GM19324 (cell line): Measurements from ENCODE around the gene CHMP5.

Source experiments
- ATAC-seq: cut with Tn5 transposase; IDR thresholded peaks from one replicate; pipeline ENCODE4 v1.9.1; 2021; ENCODE audit warnings: mild to moderate bottlenecking, moderate library complexity; ENCODE audit not compliant: unreplicated experiment, low FRiP score

The CHMP5 gene

DNA sequence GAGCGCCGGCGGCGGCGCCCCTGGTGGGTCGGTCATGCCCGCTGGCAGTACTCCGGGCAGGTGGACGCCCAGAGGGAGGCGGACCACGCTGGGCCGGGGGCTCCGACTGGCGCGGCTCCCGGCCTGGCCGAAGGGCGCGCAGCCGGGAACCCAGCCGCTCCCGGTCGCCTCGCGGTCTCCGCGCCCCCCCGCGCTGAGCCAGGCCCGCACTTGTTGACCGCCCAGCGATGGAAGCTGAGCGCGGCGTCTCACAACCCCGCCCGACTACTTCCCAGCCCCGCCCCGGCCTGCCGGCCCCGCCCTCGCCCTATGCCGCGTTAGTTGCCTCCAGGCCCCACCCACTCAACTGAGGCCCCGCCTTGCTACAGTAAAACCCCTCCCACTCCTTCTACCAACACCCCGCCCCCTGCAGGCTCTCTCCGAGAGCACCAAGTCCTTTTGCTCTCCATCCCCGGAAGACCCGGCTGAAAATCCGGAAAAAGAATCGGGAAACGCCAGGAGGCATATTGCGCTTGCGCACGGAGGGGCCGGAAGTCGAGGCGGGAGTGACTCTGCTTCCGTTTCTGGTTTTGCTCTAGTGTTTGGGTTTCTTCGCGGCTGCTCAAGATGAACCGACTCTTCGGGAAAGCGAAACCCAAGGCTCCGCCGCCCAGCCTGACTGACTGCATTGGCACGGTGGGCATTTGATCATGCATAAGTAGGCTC, at the start of gene CHMP5, which contains the start of gene BAG1:
Gene CHMP5, plus strand, starts transcription at position 577 of the 705 bp plus-strand sequence. Its CDS starts 30 bp downstream, at position 607.
Gene BAG1, minus strand, starts transcription at position 236 of the 705 bp plus-strand sequence.
- peak; percentile 82 for ATAC-seq

DNA sequence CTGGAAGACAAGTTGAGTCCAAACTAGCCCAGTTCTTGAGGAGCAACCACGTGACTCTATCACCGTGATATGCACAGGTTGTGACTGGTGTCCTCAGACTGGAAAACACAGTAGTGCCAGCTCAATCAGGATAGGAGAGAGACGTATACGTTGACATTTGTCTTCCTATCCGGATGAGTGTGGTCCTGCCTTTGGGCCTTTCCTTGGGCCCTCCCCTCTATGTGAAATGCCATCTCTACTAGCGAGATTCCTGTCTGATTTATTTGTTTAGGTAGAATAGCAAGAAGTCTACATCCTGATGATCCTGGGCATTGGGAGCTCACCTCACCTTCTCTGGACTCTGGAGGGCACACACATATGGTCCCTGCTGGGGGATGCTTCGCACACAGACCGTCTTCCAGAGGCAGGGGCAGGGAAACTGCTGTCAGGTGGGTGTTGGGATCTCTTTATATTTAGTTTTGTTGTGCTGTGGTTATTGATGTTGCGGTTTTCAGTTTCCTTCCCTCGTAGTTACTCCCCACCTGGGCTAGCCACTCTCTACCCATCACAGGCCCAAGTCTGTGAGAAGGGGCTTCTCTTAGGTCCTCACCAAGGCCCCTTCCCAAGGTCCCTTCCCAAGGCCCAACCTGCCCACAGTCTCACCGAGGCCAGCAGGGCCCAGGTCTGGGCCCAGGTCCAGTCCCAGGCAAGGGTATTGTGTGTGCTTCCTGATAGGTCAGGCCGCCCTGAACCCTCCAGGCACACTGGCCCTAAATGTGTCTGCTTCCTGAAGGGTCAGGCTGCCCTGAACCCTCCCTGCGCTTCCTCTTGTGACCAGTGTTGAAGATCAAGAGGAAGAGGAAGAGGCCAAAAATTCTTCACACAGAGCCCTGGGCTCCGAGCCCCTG, 43.9 kb upstream of the CHMP5 start:
- no peak for ATAC-seq

DNA sequence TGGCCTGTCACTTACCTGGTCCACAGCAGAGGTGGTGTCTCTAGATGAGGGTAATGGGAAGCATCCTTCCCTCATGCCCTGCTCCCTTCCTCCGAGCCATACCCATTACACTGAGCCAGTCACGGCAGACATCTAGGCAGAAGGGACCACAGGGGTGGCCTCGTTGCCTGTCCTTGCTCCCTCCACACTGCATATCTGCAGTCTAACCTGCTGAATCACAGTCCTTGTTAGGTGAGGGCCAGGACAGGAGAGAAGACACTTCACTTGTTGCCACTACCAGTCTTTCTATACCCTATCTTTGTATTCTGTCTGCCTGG, 43.3 kb upstream of the CHMP5 start:
- no peak for ATAC-seq

DNA sequence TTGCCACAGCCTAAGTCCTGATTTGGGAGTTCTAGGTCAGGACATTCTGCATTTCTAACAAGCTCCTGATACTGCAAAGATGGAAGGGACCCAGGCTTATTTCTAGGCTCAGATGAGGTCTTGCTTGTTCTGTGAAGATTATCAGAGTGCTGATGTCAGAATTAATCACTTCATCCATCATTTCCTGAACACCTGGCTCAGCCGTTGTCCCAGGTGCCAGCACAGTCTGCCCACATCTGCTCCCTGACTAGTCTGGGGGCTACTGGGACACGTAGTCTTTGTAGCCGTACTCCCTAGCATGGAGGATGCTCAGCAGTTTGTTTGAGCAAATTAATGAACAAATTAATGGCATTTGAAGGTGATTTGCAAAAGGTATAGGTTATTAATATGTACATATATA, 42.8 kb upstream of the CHMP5 start:
- ATAC-seq, result no peak

DNA sequence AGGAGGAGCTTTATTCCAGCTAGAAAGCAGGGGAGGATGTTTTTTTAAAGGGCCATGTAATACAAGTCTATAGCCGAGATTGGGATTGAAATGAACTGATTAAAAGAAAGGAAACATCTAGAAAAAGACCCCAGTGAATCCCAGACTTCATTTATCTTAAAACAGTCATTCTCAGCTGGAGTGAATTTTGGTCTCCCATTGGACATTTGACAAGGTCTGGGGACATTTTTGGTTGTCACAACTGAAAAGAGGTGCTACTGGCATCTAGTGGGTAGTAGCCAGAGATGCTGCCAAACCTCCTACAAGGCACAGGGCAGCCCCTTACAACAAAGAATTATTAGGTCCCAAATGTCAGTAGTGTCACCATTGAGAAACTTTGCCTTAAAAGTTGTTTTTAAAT, 41.2 kb upstream of the CHMP5 start:
- no peak for ATAC-seq

DNA sequence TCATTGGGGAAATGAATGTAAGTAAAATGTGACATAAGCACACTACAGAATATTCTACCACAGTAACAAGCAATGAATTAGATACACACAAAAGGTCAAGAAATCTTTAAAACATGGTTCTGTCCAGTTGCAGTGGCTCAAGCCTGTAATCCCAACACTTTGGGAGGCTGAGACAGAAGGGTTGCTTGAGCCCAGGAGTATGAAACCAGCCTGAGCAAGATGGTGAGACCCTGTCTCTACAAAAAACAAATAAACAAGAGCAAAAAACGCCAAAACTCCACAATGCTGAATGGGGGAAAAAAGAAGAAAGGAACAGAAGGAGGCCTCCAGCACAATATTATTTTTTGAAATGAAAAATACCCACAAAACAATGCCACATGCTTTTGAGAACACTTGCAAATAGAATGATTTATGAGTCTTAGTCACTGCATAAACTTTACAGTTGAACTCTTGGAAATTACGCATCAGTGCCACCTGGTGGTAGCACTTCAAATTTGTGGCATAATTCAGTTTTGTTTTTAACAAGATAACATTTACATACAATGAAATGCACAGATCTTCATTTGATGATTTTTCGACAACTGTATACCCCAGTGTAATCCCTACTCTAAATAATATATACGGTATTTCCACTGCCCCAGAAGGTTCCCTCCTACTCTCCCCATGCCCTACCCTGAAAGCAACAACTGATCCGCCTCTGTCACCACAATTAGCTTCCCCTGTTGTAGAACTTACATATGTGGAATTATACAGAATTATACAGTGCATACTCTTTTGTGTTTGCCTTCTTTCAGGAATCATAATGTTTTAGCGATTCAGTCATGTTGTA, 39.3 kb upstream of the CHMP5 start:
- ATAC-seq, result no peak

DNA sequence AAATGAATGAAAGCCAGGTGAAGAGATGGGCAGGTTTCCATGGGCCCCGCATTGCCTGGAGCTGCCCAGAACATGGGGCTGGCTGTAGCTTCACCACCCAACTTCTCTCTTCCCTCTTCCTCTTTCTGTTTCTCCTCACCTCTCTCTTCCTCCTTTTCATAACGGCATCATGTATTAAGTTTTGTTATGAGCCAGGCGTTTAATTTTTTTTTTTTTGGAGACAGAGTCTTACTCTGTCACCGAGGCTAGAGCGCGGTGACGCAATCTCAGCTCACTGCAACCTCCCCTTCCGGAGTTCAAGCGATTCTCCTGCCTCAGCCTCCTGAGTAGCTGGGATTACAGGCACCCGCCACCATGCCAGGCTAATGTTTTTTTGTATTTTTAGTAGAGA, 37.8 kb upstream of the CHMP5 start:
- ATAC-seq, result peak; percentile 55

DNA sequence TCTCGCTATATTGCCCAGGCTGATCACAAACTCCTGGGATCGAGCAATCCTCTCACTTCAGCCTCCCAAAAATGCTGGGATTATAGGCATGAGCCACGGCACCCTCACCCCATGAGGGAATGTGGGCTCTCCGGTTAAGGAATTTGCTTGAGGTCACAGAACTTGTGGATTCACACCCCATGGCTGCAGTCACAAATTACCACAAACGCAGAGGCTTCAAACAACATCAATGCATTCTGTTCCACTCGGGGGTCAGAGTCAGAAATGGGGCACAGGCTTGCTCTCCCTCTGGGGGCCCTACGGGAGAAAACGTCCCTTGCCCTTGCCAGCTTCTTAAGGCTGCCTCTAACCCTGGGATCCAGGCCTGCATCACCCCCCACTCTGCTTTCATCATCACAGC, 37.1 kb upstream of the CHMP5 start:
- no peak for ATAC-seq

DNA sequence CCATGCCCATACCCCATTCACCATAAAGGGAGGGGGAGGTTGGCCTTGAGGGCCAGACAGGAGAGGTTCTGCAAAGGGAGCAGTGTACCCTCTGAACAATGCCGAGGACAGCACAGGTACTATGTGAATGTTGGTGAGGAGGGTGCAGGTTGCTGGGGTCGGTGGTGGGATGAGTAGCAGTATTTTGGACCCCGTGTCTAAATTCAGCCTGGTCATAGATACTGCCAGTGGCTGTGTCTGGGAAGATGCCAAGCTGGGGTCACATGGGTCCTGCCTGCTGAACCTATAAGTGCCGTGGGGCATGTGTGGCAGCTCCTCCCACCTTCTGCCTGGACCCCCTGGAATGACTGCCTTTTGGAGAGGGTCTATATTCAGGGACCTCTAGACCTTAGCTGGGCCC, 36.2 kb upstream of the CHMP5 start:
- no peak for ATAC-seq

DNA sequence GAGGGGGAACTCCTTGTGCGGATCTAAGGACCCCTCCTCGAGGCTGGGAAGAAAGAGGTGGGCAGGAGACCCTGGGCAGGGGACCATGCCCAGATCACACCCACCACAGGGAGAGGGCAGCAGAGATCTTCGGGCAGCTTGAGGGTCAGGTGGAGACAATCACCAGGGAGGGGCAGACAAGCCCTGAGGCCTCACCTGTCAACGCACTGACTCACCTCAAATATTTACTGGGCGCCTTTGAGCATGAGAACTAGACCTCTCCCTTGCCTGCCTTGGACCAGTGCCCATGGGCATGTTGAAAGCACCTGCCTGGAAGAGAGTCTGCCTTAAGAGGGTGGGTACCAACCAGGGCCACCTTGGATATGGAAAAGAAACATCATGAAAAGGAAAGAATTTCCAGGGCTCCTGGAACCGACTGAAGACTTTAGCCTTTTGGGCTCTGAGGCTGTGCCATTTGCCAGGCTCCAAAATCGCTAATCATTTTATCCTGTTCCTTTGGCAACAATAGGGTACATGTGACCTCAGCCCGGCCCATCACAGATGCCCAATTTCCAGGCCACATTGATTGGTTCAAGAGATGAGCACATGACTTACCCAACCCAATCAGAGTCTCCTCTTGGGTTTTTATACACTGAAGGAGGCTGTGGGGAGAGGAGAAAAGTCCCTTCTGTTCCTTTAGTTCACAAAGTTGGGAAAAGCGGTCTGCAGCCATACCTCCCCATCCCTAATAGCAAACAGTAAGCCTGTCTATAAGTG, 35.3 kb upstream of the CHMP5 start:
- no peak for ATAC-seq

DNA sequence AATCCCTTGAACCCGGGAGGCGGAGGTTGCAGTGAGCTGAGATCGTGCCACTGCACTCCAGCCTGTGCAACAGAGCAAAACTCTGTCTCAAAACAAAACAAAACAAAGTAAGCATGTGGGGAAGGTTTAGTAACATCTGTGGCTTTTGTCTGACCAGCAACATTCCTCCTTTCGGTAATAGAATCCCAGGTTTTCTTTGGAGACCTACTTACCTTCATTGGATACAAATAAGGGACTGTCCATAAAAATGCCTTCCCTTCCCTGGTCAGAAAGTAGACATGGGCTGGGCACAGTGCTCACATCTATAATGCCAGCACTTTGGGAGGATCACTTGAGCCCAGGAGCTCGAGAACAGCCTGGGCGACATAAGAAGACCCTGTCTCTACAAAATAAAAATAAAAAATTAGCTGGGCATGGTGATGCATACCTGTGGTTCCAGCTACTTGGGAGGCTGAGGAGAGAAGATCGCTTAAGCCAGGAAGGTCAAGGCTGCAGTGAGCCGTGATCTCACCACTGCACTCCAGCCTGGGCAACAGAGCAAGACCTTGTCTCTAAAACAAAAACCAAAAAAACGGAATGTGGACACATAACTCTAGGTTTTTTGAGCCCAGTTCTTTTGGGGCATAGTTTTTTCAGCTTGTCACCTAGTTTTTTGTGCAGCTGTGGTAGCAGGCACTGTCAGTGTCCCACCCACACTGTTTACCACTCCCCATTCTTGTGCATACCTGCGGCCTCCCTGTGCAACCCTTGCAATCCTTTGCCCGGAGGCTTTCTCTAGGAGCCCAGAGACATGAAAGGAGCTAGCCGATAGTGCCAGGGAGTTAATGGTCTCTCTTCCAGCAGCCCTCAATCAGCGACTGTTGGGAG, 33.9 kb upstream of the CHMP5 start:
- ATAC-seq, result no peak

DNA sequence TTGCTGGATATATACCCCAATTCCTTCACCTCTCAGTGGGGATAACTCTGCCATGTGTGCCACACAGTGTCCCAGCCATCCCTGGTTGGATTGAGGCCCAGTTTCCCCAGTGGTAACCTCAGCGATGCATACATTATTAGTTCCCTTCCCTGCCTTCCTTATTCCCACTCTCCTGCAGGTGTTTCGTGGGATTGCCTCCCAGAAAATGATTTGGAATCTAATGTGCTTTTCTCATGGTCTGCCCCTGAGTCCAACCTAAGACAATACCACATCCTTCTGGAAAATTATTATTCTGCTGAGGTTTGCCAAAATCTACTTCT, 33.3 kb upstream of the CHMP5 start:
- ATAC-seq, result no peak

DNA sequence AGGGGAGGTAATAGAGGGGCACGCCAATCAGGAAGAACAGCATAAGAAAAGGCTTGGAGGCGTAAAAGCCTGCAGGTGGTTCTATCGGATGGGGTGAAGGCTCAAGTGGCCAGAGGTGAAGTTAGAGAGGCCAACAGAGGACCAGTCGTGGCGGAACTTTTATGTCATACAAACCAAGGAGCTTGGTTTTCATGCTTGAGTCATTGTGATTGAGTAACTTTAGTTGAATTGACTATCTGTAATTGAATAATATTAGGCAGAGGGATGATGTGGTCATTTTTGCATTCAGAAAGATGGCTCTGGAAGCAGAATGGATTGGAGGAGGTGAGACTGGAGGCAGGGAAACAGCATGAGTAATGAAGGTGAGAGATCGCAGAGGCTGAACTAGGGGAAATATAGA, 32.0 kb upstream of the CHMP5 start:
- ATAC-seq, result no peak

DNA sequence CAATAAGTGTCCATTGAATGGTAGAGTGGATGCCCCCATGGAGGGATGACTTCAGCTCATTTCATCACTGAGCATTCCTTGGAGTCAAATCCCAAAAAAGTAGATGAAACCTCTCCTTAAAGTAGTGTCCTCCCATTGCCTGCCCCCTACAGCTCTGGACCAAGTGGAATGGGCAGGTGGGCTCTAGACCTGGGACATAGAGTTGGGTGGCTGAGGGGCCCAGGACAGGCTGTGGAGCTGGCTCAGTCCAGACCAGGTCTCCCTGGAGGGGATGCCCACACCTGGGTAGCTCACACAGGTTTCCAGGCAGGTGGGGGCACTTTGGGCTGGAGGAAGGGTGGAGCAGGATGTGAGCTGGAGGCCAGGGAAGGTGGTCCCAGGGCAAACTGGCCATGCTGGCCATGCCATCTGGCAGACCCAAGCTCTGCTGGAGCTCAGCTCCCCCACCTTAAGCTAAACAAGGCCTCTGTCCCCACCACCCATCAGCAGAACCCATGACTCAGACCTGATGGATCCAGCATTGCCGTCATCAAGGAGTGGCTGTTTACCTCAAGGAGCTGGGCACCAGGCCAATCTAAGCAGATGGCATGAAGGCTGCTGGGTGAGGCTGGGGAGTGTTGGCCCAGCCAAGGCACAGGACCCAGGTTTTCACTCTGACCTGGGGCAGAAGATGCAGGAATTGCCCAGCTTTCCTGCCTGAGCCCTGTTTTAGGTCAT, 31.1 kb upstream of the CHMP5 start:
- no peak for ATAC-seq

DNA sequence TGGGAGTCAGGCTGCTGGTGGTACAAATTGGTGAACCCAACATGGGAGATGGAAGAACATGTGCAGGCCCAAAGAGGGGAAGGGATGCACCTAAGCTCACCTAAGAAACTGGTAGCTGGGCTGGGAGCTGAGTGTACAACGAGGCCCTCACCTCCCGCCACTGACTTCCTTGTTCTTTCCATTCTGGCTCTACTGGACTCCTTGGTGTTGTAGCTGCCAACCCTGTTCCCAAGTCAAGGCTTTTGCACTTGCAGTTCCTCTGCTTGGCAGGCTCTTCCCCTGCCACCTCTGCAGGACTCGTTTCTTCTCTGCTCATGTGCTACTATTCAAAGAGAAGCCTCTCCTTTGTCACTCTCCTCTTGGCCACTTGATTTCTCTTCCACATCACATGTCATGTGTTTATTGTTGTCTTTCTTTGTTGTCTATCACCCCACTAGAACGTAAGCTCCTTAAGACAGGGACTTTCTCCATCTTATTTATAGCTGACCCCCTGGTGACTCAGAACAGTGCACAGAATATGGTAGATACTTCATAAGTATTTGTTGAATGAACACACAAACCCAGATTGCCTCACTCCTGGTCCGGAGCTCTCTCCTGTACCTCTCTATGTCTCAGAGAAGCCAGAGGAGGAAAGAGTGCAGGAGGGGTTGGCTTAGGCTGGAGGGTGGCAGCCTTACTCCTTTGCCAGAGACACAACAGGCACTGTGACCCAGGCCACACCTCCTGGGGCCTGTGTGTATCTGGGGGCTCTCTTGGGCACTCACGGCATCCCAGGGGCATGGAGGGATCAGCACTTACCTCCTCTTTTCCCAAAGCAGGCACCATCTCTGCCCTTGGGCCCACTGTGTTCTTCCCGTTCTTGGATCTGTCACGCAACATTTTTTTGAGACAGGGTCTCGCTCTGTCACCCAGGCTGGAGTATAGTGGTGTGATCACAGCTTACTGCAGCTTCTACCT, 30.1 kb upstream of the CHMP5 start:
- no peak for ATAC-seq

DNA sequence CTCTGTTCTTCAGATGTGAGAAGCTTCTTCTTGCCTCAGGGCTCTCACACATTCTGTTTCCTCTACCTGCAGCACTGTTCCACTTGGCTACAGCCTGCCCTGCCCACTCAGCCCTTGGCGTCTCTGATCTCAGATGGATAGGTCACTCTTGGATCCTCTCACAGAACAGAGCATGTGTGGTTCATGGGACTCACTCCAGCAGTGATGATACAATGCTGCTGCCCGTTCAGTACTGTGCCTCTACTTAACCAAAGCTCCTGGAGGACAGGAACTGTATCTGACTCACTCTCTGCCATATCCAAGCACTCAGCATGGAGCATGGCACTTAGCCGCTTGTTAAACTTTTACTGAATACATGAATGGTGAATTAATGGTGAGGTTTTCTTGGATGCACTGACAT, 28.3 kb upstream of the CHMP5 start:
- ATAC-seq, result no peak

DNA sequence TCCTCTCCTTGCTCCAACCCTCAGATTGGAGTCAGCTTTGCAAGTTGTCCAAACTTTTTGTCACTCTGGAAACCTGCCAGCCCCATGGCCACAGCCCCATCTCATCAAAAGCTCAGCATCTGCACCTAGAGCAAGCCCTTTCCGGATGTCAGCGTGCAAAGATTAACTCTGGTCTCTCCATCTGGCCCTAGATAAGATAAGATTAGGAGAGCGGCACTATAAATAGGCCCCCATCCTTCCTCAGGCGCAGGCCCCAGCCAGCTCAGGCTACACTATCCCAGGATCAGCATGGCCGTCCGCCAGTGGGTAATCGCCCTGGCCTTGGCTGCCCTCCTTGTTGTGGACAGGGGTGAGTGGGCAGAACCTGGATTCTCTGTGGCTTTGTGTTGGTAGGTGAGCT, 24.9 kb upstream of the CHMP5 start, which contains the start of gene SPINK4:
Gene SPINK4, plus strand, starts transcription at position 247 of the 400 bp plus-strand sequence. Its CDS starts 42 bp downstream, at position 289.
- ATAC-seq, result no peak

DNA sequence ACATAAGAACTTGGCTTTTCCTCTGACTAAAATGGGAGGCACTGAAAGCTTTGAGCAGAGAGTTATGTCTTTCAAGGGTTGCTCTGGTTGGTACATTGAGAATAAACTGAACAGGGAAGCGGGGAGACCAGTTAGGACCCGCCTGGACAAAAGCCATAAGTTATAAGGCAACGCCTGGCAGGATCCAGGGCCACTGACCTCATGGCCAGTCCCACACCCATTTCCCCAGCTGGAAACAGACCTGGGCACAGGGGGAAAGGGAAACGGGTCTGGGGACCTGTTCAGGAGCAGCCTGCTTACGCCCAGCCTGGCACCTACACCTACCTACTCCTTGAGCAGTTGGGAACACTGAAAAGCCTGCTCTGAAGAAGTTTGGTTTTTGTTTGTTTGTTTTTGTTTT, 23.6 kb upstream of the CHMP5 start:
- no peak for ATAC-seq
